Measurements from ENCODE around the gene NOTCH4. TPM values are rescaled to one million over a fixed set of nuclear protein-coding genes. Genes with fewer than 3 reads are reported as not detected.

NOTCH4 gene
- total and polyA plus RNA-seq, 2 experiments from 2014 or later: 2.7 to 2.8 TPM

- no peak overlapping the region; the same call in 1 of the 2 replicates for H3K27ac Mint-ChIP-seq
- peaks cover 12% of the 10 kb centered on the region for H3F3A ChIP-seq (replicated peaks; ENCODE audit: low read depth)
- ATAC-seq: no peak
Measured at GRCh38 chr6:32170294-32170693, 53.6 kb downstream of the NOTCH4 start.

GRCh38 chr6:32168807-32169591 is 54.9 kb downstream of the NOTCH4 start:
- Histone ChIP-seq H3K9me2 (ENCODE audit: insufficient read depth) (no peaks in the 10 kb centered on the region), H3K27me3 (ENCODE audit: insufficient read depth) (no peaks in the 10 kb centered on the region), H3K27ac (ENCODE audit: low read depth) (no peak overlapping the region), H3K4me1 (ENCODE audit: insufficient read depth) (peaks cover 17% of the 10 kb centered on the region), H4K20me1 (replicated peaks; ENCODE audit: insufficient read depth) (peaks cover 19% of the 10 kb centered on the region; the same call in 1 of the 2 replicates), H3K4me3 (no peak overlapping the region), H3F3A (replicated peaks; ENCODE audit: low read depth) (peaks cover 12% of the 10 kb centered on the region), H3K79me2 (replicated peaks; ENCODE audit: insufficient read depth) (peaks cover 23% of the 10 kb centered on the region), H2AFZ (no peak overlapping the region), H3K4me2 (no peak overlapping the region), H3K36me3 (ENCODE audit: insufficient read depth) (no peaks in the 10 kb centered on the region; the same call in 1 of the 2 replicates)
- Mint-ChIP-seq H3K36me3 (ENCODE audit: low read depth) (peaks cover 56% of the 10 kb centered on the region), H3K4me1 (peaks cover 24% of the 10 kb centered on the region), H3K27me3 (ENCODE audit: insufficient read depth, low read depth, poor library complexity) (peaks cover 6% of the 10 kb centered on the region), H3K9me3 (no peaks in the 10 kb centered on the region), H3K27ac (no peak overlapping the region), H3K4me3 (no peak overlapping the region)
- ATAC-seq: no peak
- no peak for DNase-seq (ENCODE audit: low spot score)
- TF ChIP-seq CTCF (conservative IDR thresholded peaks at IDR 0.05; ENCODE audit: low read depth in 2 of 2) (peak in 1 of 2 experiments; percentile 24; a peak in 1 of 4 replicates), EZH2 (IDR thresholded peaks at IDR 0.05; ENCODE audit: low read depth, unreplicated experiment) (no peak), POLR2AphosphoS5 (IDR thresholded peaks at IDR 0.05; ENCODE audit: low read depth) (no peak), ZNF114 (CRISPR knock-in tag; IDR thresholded peaks at IDR 0.05) (no peak), REST (IDR thresholded peaks at IDR 0.05; ENCODE audit: unreplicated experiment) (no peak), EZH2phosphoT487 (IDR thresholded peaks at IDR 0.05; ENCODE audit: unreplicated experiment) (no peak), ZNF462 (CRISPR knock-in tag; IDR thresholded peaks at IDR 0.05) (no peak), JUNB (IDR thresholded peaks at IDR 0.05; ENCODE audit: unreplicated experiment) (no peak)

More at GRCh38 chr6:32170294-32170693, 53.6 kb downstream of the NOTCH4 start:
- Histone ChIP-seq H3K27me3 (ENCODE audit: insufficient read depth) (no peaks in the 10 kb centered on the region), H3K4me3 (no peak overlapping the region), H2AFZ (no peak overlapping the region), H3K4me1 (ENCODE audit: insufficient read depth) (peaks cover 25% of the 10 kb centered on the region), H3K4me2 (no peak overlapping the region), H4K20me1 (replicated peaks; ENCODE audit: insufficient read depth) (peaks cover 19% of the 10 kb centered on the region; the same call in 1 of the 2 replicates), H3K36me3 (ENCODE audit: insufficient read depth) (no peaks in the 10 kb centered on the region; the same call in 1 of the 2 replicates), H3K27ac (ENCODE audit: low read depth) (no peak overlapping the region), H3K9me2 (ENCODE audit: insufficient read depth) (no peaks in the 10 kb centered on the region), H3K79me2 (replicated peaks; ENCODE audit: insufficient read depth) (peaks cover 36% of the 10 kb centered on the region)
- Mint-ChIP-seq H3K4me1 (peaks cover 31% of the 10 kb centered on the region), H3K4me3 (no peak overlapping the region), H3K9me3 (no peaks in the 10 kb centered on the region), H3K27me3 (ENCODE audit: insufficient read depth, low read depth, poor library complexity) (peaks cover 8% of the 10 kb centered on the region), H3K36me3 (ENCODE audit: low read depth) (peaks cover 50% of the 10 kb centered on the region)
- no peak for DNase-seq (ENCODE audit: low spot score)
- TF ChIP-seq EZH2phosphoT487 (IDR thresholded peaks at IDR 0.05; ENCODE audit: unreplicated experiment) (no peak), ZNF331 (CRISPR knock-in tag; IDR thresholded peaks at IDR 0.05; ENCODE audit: low read depth) (no peak)

Data from GM23338 (cell line).